Naive thymus-derived CD4-positive, alpha-beta T cell (primary cell): ENCODE measurements around the gene TTC39B. TPM values are rescaled to one million over a fixed set of nuclear protein-coding genes. Genes with fewer than 3 reads are reported as not detected.

Source experiments
- ATAC-seq: fragments of 150-1000 bp; cut with Tn5 transposase; 2 replicates; pipeline ENCODE4 v1.10.0; 2021; ENCODE audit warnings: mild to moderate bottlenecking, moderate library complexity
- CTCF ChIA-PET: fragments of 350-600 bp; sonication (Branson Sonifier 250); formaldehyde crosslinking; loops from one replicate; lab custom pipeline; 2021; ENCODE audit warnings: antibody characterized with exemption; lab: Charles Lee
- POLR2A ChIA-PET: fragments of 350-600 bp; sonication (Branson Sonifier 250); formaldehyde crosslinking; loops from one replicate; lab custom pipeline; 2021; ENCODE audit warnings: antibody characterized with exemption, inconsistent platforms; lab: Charles Lee
- DNase-seq, 9 donors: peaks; one replicate each; pipeline versions ENCODE4 v3.0.0 to v3.0.0-alpha.2; 2020 to 2022; ENCODE audit warnings: mixed read lengths in 1 of 9
- H3K27ac ChIP-seq: one replicate; pipeline ENCODE4 v1.7.0; 2013; ENCODE audit warnings: mild to moderate bottlenecking, low read depth, low read length, moderate library complexity
- H3K27me3 ChIP-seq, 2 donors: one replicate each; pipeline ENCODE4 v1.7.0; 2013; ENCODE audit warnings: low read length in 2 of 2, mild to moderate bottlenecking in 2 of 2, moderate library complexity in 2 of 2; ENCODE audit not compliant: control insufficient read depth in 2 of 2, insufficient read depth in 2 of 2
- H3K36me3 ChIP-seq, 3 experiments: 1 replicate in 2 of 3; 2 replicates in 1 of 3; pipeline ENCODE4 v1.7.0; 2013; ENCODE audit warnings: low read length in 3 of 3, mild to moderate bottlenecking in 3 of 3, moderate library complexity in 1 of 3; ENCODE audit not compliant: insufficient read depth in 3 of 3, control insufficient read depth in 2 of 3
- H3K4me1 ChIP-seq, 2 donors: one replicate each; pipeline ENCODE4 v1.7.0; 2013; ENCODE audit warnings: low read length in 2 of 2, mild to moderate bottlenecking in 2 of 2, moderate library complexity in 1 of 2; ENCODE audit not compliant: control insufficient read depth in 2 of 2, insufficient read depth in 2 of 2
- H3K4me3 ChIP-seq: 2 replicates; pipeline ENCODE4 v1.7.0; 2013; ENCODE audit warnings: mild to moderate bottlenecking, low read length
- H3K9me3 ChIP-seq, 3 experiments: 1 replicate in 2 of 3; 2 replicates in 1 of 3; pipeline ENCODE4 v1.7.0; 2013; ENCODE audit warnings: low read length in 3 of 3; ENCODE audit not compliant: control insufficient read depth in 2 of 3
- H3K27ac Mint-ChIP-seq, 9 donors: one replicate each; pipeline ENCODE4 v1.8.0; 2020 to 2022; ENCODE audit warnings: mixed read lengths in 9 of 9, mild to moderate bottlenecking in 8 of 9, moderate library complexity in 5 of 9, inconsistent platforms in 2 of 9
- H3K27me3 Mint-ChIP-seq, 5 donors: one replicate each; pipeline ENCODE4 v1.8.0; 2021 to 2022; ENCODE audit warnings: mixed read lengths in 5 of 5, mild to moderate bottlenecking in 1 of 5
- H3K36me3 Mint-ChIP-seq, 5 donors: one replicate each; pipeline ENCODE4 v1.8.0; 2020 to 2022; ENCODE audit warnings: mixed read lengths in 5 of 5, mild to moderate bottlenecking in 3 of 5, inconsistent platforms in 1 of 5
- H3K4me1 Mint-ChIP-seq, 7 donors: one replicate each; pipeline ENCODE4 v1.8.0; 2020 to 2022; ENCODE audit warnings: mixed read lengths in 7 of 7, mild to moderate bottlenecking in 3 of 7, inconsistent platforms in 1 of 7
- H3K4me3 Mint-ChIP-seq, 10 donors: one replicate each; pipeline ENCODE4 v1.8.0; 2020 to 2022; ENCODE audit warnings: mild to moderate bottlenecking in 10 of 10, mixed read lengths in 10 of 10, moderate library complexity in 6 of 10, inconsistent platforms in 2 of 10
- H3K9me3 Mint-ChIP-seq, 11 donors: one replicate each; pipeline ENCODE4 v1.8.0; 2020 to 2022; ENCODE audit warnings: mixed read lengths in 11 of 11, mild to moderate bottlenecking in 4 of 11, inconsistent platforms in 1 of 11, moderate library complexity in 1 of 11
- intact Hi-C, 2 donors: fragments of 100-400 bp; cut with micrococcal nuclease; formaldehyde crosslinking; loops; one replicate each; pipeline ENCODE4 v1.15.1; 2023
- polyA plus RNA-seq, 2 donors: library from polyadenylated mRNA; unstranded; fragments of 300-500 nt; fragmentation: Illumina TruSeq; gene quantifications; one replicate each; pipeline ENCODE4 v1.2.3, GENCODE V29; 2021
- total RNA-seq, 6 experiments: library from RNA in 5 of 6; stranded (reverse) in 5 of 6; gene quantifications; 1 replicate in 5 of 6; 2 replicates in 1 of 6; pipeline ENCODE4 v1.2.3 and lab custom pipeline; 2021 to 2026

Gene TTC39B
- total and polyA plus RNA-seq, 7 experiments from 2014 or later = 10.0 to 49.3 (median 37.8) TPM

- no peak for ATAC-seq
- Mint-ChIP-seq H3K4me3 (no peak overlapping the region), H3K4me1 (peaks cover 0 to 8% (median 0%) of the 10 kb centered on the region in 7 donors), H3K36me3 (no peaks in the 10 kb centered on the region), H3K27me3 (peaks cover 9 to 24% (median 17%) of the 10 kb centered on the region in 5 donors), H3K9me3 (peaks cover 0 to 3% (median 0%) of the 10 kb centered on the region in 11 donors), H3K27ac (no peak overlapping the region)
- no peak overlapping the region for H3K4me3 ChIP-seq
- no peaks in the 10 kb centered on the region for H3K36me3 ChIP-seq
- H3K27ac ChIP-seq = no peak overlapping the region
- CTCF ChIA-PET = no interaction called here
- intact Hi-C loops = no loop called here
- H3K9me3 ChIP-seq = no peaks in the 10 kb centered on the region
- H3K27me3 ChIP-seq = no peaks in the 10 kb centered on the region
- POLR2A ChIA-PET = no interaction called here
- no peak for DNase-seq
- H3K4me1 ChIP-seq = no peaks in the 10 kb centered on the region
Measured at GRCh38 chr9:15156241-15156640, 150.8 kb downstream of the TTC39B start.

- Mint-ChIP-seq H3K27me3 (peaks cover 12 to 24% (median 19%) of the 10 kb centered on the region in 5 donors), H3K4me3 (no peak overlapping the region), H3K9me3 (peaks cover 0 to 3% (median 0%) of the 10 kb centered on the region in 11 donors), H3K27ac (no peak overlapping the region), H3K4me1 (peaks cover 0 to 5% (median 0%) of the 10 kb centered on the region in 7 donors), H3K36me3 (no peaks in the 10 kb centered on the region)
- H3K36me3 ChIP-seq = no peaks in the 10 kb centered on the region
- no peak overlapping the region for H3K4me3 ChIP-seq
- DNase-seq (no peak), ATAC-seq (no peak)
- no peak overlapping the region for H3K27ac ChIP-seq
- intact Hi-C loops = no loop called here
- CTCF ChIA-PET = no interaction called here
- H3K27me3 ChIP-seq = no peaks in the 10 kb centered on the region
- POLR2A ChIA-PET = no interaction called here
- no peaks in the 10 kb centered on the region for H3K9me3 ChIP-seq
- no peaks in the 10 kb centered on the region for H3K4me1 ChIP-seq
Measured at GRCh38 chr9:15155826-15156225, 151.2 kb downstream of the TTC39B start.

- no peak for ATAC-seq
- Histone ChIP-seq H3K36me3 (no peaks in the 10 kb centered on the region), H3K4me1 (no peaks in the 10 kb centered on the region), H3K27ac (no peak overlapping the region), H3K4me3 (no peak overlapping the region), H3K9me3 (no peaks in the 10 kb centered on the region), H3K27me3 (no peaks in the 10 kb centered on the region)
- CTCF ChIA-PET = no interaction called here
- DNase-seq = no peak
- H3K4me3 Mint-ChIP-seq = no peak overlapping the region
- intact Hi-C loops = no loop called here
- no peaks in the 10 kb centered on the region for H3K36me3 Mint-ChIP-seq
- H3K9me3 Mint-ChIP-seq = peaks cover 0 to 3% (median 0%) of the 10 kb centered on the region in 11 donors
- no peaks in the 10 kb centered on the region for H3K4me1 Mint-ChIP-seq
- peaks cover 12 to 24% (median 20%) of the 10 kb centered on the region in 5 donors for H3K27me3 Mint-ChIP-seq
- no peak overlapping the region for H3K27ac Mint-ChIP-seq
- POLR2A ChIA-PET = no interaction called here
Measured at GRCh38 chr9:15155323-15155722, 151.7 kb downstream of the TTC39B start.

- POLR2A ChIA-PET = no interaction called here
- intact Hi-C loops = no loop called here
- Histone ChIP-seq H3K27ac (no peak overlapping the region), H3K9me3 (no peaks in the 10 kb centered on the region), H3K4me1 (no peaks in the 10 kb centered on the region), H3K27me3 (no peaks in the 10 kb centered on the region), H3K36me3 (no peaks in the 10 kb centered on the region), H3K4me3 (no peak overlapping the region)
- Mint-ChIP-seq H3K4me1 (peaks cover 0 to 2% (median 0%) of the 10 kb centered on the region in 7 donors), H3K36me3 (no peaks in the 10 kb centered on the region), H3K9me3 (peaks cover 0 to 3% (median 0%) of the 10 kb centered on the region in 11 donors), H3K27me3 (peaks cover 12 to 24% (median 20%) of the 10 kb centered on the region in 5 donors), H3K27ac (no peak overlapping the region), H3K4me3 (no peak overlapping the region)
- ATAC-seq (no peak), DNase-seq (no peak)
- CTCF ChIA-PET = no interaction called here
Measured at GRCh38 chr9:15154677-15155076, 152.3 kb downstream of the TTC39B start.

- ChIA-PET POLR2A (no interaction called here), CTCF (no interaction called here)
- H3K36me3 Mint-ChIP-seq = no peaks in the 10 kb centered on the region
- H3K27ac Mint-ChIP-seq = no peak overlapping the region
- H3K4me3 ChIP-seq = no peak overlapping the region
- H3K27me3 Mint-ChIP-seq = peaks cover 12 to 24% (median 20%) of the 10 kb centered on the region in 5 donors
- H3K4me3 Mint-ChIP-seq = no peak overlapping the region
- H3K36me3 ChIP-seq = no peaks in the 10 kb centered on the region
- ATAC-seq (no peak), DNase-seq (no peak)
- intact Hi-C loops = no loop called here
- H3K27me3 ChIP-seq = no peaks in the 10 kb centered on the region
- H3K9me3 ChIP-seq = no peaks in the 10 kb centered on the region
- peaks cover 0 to 3% (median 0%) of the 10 kb centered on the region in 11 donors for H3K9me3 Mint-ChIP-seq
- no peaks in the 10 kb centered on the region for H3K4me1 ChIP-seq
- H3K4me1 Mint-ChIP-seq = peaks cover 0 to 2% (median 0%) of the 10 kb centered on the region in 7 donors
- H3K27ac ChIP-seq = no peak overlapping the region
Measured at GRCh38 chr9:15153961-15154360, 153.1 kb downstream of the TTC39B start.

GRCh38 chr9:15150939-15151338 lies 156.1 kb downstream of the TTC39B start:
- no peaks in the 10 kb centered on the region for H3K4me1 ChIP-seq
- no peak for DNase-seq
- H3K27me3 Mint-ChIP-seq = peaks cover 12 to 32% (median 20%) of the 10 kb centered on the region in 5 donors
- ChIA-PET CTCF (interaction anchor here (0.8 kb wide), 1 partner anchor 16 kb away, joined by 3 read pairs; no protein-coding TSS in a partner anchor), POLR2A (no interaction called here)
- ATAC-seq = no peak
- no peaks in the 10 kb centered on the region for H3K36me3 Mint-ChIP-seq
- H3K4me3 ChIP-seq = no peak overlapping the region
- no peak overlapping the region for H3K27ac Mint-ChIP-seq
- intact Hi-C loops = no loop called here
- H3K4me1 Mint-ChIP-seq = peaks cover 0 to 2% (median 0%) of the 10 kb centered on the region in 7 donors
- no peaks in the 10 kb centered on the region for H3K27me3 ChIP-seq
- no peak overlapping the region for H3K27ac ChIP-seq
- H3K9me3 Mint-ChIP-seq = no peaks in the 10 kb centered on the region
- H3K36me3 ChIP-seq = no peaks in the 10 kb centered on the region
- H3K4me3 Mint-ChIP-seq = no peak overlapping the region
- H3K9me3 ChIP-seq = no peaks in the 10 kb centered on the region

GRCh38 chr9:15149450-15149849 lies 157.6 kb downstream of the TTC39B start:
- H3K4me3 Mint-ChIP-seq = no peak overlapping the region
- ChIA-PET CTCF (no interaction called here), POLR2A (no interaction called here)
- H3K27ac Mint-ChIP-seq = no peak overlapping the region
- peaks cover 0 to 2% (median 0%) of the 10 kb centered on the region in 7 donors for H3K4me1 Mint-ChIP-seq
- Histone ChIP-seq H3K4me1 (no peaks in the 10 kb centered on the region), H3K27me3 (no peaks in the 10 kb centered on the region), H3K9me3 (no peaks in the 10 kb centered on the region), H3K4me3 (no peak overlapping the region), H3K27ac (no peak overlapping the region), H3K36me3 (no peaks in the 10 kb centered on the region)
- DNase-seq (no peak), ATAC-seq (no peak)
- H3K9me3 Mint-ChIP-seq = no peaks in the 10 kb centered on the region
- no peaks in the 10 kb centered on the region for H3K36me3 Mint-ChIP-seq
- intact Hi-C loops = no loop called here
- H3K27me3 Mint-ChIP-seq = peaks cover 12 to 27% (median 20%) of the 10 kb centered on the region in 5 donors
